ENCODE measurements around the gene ATL2. TPM values are rescaled to one million over a fixed set of nuclear protein-coding genes. Genes with fewer than 3 reads are reported as not detected.

The ATL2 gene
- total RNA-seq, 1 donor from 2014 or later, result 43.2 TPM

DNA sequence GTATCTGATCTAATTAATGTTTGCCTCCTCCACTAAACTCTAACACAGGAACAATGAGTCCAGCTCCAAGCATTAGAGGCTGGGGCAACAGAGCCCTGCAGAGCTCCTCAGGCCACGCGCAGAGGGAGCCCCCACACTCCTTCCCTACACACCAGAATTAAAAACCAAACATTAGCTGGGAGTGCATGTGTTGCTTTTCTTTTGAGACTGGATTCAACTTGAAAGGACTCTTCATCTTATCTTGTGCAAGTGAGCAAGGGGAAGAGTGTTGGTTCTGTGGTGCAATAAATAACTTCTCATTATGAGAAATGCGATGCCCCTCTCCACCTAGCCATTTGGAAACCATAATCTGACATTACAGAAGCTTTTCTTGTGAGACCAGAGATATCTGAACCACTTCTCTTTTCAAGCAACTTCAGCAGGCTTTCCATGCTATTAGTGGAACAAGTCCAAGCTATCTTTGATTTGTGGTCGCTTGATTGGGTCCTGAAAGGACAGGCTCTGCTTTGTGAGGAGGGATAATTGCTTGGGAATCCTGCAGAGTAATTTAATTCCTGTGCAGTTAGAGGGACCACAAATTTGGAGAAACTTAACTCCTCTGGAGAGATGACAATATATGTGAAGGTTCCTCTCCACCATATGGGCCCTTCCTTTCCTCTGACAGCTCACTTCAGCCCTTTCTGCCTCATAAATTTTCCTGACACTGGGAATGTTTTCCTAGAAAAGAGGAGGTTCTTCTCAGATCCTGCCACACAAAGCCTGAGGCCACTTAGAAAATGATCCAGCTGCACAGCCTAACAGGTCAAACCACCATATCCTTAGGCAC is 112.5 kb downstream of the ATL2 start:
- TF ChIP-seq, protein P1, sequence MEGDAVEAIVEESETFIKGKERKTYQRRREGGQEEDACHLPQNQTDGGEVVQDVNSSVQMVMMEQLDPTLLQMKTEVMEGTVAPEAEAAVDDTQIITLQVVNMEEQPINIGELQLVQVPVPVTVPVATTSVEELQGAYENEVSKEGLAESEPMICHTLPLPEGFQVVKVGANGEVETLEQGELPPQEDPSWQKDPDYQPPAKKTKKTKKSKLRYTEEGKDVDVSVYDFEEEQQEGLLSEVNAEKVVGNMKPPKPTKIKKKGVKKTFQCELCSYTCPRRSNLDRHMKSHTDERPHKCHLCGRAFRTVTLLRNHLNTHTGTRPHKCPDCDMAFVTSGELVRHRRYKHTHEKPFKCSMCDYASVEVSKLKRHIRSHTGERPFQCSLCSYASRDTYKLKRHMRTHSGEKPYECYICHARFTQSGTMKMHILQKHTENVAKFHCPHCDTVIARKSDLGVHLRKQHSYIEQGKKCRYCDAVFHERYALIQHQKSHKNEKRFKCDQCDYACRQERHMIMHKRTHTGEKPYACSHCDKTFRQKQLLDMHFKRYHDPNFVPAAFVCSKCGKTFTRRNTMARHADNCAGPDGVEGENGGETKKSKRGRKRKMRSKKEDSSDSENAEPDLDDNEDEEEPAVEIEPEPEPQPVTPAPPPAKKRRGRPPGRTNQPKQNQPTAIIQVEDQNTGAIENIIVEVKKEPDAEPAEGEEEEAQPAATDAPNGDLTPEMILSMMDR (IDR thresholded peaks at IDR 0.05), result no peak
- DNase-seq, result no peak
- no peak overlapping the region for H3K4me3 Mint-ChIP-seq
- CTCF ChIA-PET, result no interaction called here
- POLR2A ChIA-PET, result no interaction called here
- ATAC-seq (ENCODE audit: low read depth), result no peak
- peaks cover 10% of the 10 kb centered on the region for H3K27me3 Mint-ChIP-seq
- no peaks in the 10 kb centered on the region for H3K36me3 Mint-ChIP-seq (ENCODE audit: low read depth)
- H3K27ac Mint-ChIP-seq, result no peak overlapping the region
- H3K9me3 Mint-ChIP-seq, result peaks cover 2% of the 10 kb centered on the region
- no peaks in the 10 kb centered on the region for H3K4me1 Mint-ChIP-seq
- intact Hi-C loops (cut with micrococcal nuclease), result no loop called here

DNA sequence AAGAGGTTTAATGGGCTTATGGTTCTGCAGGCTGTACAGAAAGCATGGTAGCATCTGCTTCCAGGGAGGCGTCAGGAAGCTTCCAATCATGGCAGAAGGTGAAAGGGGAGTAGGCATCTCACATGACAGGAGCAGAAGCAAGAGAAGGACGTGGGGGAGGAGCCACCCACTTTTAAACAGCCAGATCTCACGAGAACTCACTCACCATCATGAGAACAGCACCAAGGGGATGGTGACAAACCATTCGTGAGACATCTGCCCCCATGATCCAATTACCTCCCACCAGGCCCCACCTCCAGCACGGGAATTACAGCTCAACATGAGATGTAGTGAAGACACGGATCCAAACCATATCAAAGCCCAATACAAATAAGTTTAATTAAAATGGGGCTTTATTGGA is 113.8 kb downstream of the ATL2 start:
- no peaks in the 10 kb centered on the region for H3K4me1 Mint-ChIP-seq
- no peak overlapping the region for H3K4me3 Mint-ChIP-seq
- peaks cover 16% of the 10 kb centered on the region for H3K27me3 Mint-ChIP-seq
- TF ChIP-seq, protein P1 (IDR thresholded peaks at IDR 0.05), result no peak
- ATAC-seq (ENCODE audit: low read depth), result no peak
- intact Hi-C loops (cut with micrococcal nuclease), result no loop called here
- CTCF ChIA-PET, result no interaction called here
- H3K36me3 Mint-ChIP-seq (ENCODE audit: low read depth), result no peaks in the 10 kb centered on the region
- peaks cover 2% of the 10 kb centered on the region for H3K9me3 Mint-ChIP-seq
- H3K27ac Mint-ChIP-seq, result no peak overlapping the region
- POLR2A ChIA-PET, result interaction anchor here (0.6 kb wide), 1 partner anchor 11 kb away, joined by 8 read pairs; no protein-coding TSS in a partner anchor
- DNase-seq, result no peak

DNA sequence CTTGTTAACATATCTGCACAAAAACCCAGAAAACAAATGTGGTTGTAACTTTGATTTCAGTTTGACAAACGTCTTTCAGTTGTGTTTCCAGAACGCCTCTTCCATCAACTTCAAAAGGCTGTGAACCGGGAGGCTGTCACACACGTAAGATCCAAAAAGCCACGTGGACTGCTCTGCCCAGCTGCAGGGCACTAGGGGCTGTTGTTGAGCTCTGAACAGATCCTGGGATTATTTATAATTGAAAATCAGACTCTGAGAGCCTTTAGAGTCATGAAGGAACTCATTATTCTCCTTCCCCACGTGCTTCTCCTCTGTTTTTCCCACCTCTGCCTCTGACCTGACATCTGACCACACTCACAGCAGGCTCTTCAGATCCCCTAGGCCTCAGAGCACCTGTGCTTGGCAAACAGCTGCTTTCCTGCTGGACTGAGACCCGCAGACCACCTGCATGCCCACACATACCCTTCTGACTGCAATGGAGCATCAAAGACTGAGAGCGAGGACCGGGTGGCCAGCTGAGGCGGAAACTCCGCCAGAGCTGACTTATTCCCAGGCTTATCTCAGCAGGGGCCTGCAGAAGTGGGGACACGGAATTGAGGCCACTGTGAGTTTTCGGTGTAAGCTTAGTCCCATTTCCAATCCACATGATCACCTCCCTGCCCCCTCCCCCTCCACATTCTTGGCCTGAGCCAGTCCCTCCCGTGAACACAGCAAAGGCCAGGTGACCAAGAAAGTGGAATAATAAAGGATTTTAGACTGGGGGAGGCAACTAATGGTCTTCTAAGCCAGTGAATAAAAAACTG is 114.8 kb downstream of the ATL2 start:
- ATAC-seq (ENCODE audit: low read depth) (no peak), DNase-seq (no peak)
- POLR2A ChIA-PET, result interaction anchor here (0.6 kb wide), 1 partner anchor 544 kb away, joined by 4 read pairs; no protein-coding TSS in a partner anchor
- TF ChIP-seq, protein P1 (IDR thresholded peaks at IDR 0.05), result no peak
- Mint-ChIP-seq H3K36me3 (ENCODE audit: low read depth) (no peaks in the 10 kb centered on the region), H3K9me3 (peaks cover 2% of the 10 kb centered on the region), H3K4me1 (no peaks in the 10 kb centered on the region), H3K27ac (no peak overlapping the region), H3K27me3 (peaks cover 19% of the 10 kb centered on the region), H3K4me3 (no peak overlapping the region)
- CTCF ChIA-PET, result no interaction called here
- intact Hi-C loops (cut with micrococcal nuclease), result no loop called here

DNA sequence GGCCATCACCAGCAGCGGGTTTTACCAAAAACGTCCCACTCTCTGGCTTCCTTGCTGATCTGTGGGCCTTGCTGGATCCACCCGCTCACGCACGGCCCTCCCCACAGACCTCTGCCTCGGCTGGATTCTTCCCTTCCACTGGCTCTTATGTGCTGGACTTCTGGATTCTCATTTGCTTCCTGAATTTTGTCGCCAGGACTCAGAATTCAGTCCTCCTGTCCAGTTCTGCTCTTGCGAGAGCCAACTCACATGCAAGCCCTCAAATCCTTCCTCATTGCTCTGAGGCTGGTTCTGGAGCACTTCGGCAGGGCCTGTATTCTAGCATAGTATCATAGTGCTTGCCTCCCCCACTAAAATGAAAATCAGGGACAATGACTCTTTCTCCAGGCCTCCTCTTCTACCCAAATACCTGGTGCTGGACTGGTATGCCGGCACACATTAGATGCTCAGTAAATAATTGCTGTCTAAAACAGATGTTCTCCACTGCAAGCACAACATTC is 115.5 kb downstream of the ATL2 start:
- Mint-ChIP-seq H3K4me3 (no peak overlapping the region), H3K27me3 (peaks cover 19% of the 10 kb centered on the region), H3K36me3 (ENCODE audit: low read depth) (no peaks in the 10 kb centered on the region), H3K27ac (no peak overlapping the region), H3K4me1 (no peaks in the 10 kb centered on the region), H3K9me3 (peaks cover 2% of the 10 kb centered on the region)
- no peak for DNase-seq
- intact Hi-C loops (cut with micrococcal nuclease), result no loop called here
- CTCF ChIA-PET, result no interaction called here
- POLR2A ChIA-PET, result no interaction called here
- TF ChIP-seq, protein P1 (IDR thresholded peaks at IDR 0.05), result no peak
- no peak for ATAC-seq (ENCODE audit: low read depth)

DNA sequence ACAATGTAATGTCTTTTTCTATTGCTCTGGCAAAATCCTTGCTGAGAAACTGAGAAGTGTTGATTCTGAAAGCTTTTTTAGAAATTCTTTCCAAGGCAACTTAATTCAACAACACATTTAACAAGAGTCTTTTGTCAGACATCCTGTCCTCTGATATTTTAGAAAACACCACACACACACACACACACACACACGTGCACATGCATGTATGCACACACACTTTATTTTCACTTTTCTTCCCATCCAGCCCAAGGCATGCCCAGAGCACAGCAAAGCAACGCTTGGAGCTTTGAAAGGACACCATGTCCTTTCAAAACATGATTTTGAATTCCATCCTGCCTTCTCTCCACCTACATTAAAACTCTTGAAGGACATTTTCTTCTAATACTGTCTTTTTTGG is 116.1 kb downstream of the ATL2 start:
- H3K27me3 Mint-ChIP-seq, result peaks cover 21% of the 10 kb centered on the region
- POLR2A ChIA-PET, result no interaction called here
- H3K4me1 Mint-ChIP-seq, result no peaks in the 10 kb centered on the region
- ATAC-seq (ENCODE audit: low read depth) (no peak), DNase-seq (no peak)
- no peak overlapping the region for H3K4me3 Mint-ChIP-seq
- no peaks in the 10 kb centered on the region for H3K9me3 Mint-ChIP-seq
- H3K27ac Mint-ChIP-seq, result no peak overlapping the region
- TF ChIP-seq, protein P1 (IDR thresholded peaks at IDR 0.05), result no peak
- intact Hi-C loops (cut with micrococcal nuclease), result no loop called here
- no peaks in the 10 kb centered on the region for H3K36me3 Mint-ChIP-seq (ENCODE audit: low read depth)
- CTCF ChIA-PET, result no interaction called here
